ENCODE measurements around the gene CTSD.
"Not testable (repeated sequence)": the region's sequence is repeated elsewhere in the genome, so short reads cannot be mapped to it uniquely, and the experiment has no call there.

Gene CTSD

DNA sequence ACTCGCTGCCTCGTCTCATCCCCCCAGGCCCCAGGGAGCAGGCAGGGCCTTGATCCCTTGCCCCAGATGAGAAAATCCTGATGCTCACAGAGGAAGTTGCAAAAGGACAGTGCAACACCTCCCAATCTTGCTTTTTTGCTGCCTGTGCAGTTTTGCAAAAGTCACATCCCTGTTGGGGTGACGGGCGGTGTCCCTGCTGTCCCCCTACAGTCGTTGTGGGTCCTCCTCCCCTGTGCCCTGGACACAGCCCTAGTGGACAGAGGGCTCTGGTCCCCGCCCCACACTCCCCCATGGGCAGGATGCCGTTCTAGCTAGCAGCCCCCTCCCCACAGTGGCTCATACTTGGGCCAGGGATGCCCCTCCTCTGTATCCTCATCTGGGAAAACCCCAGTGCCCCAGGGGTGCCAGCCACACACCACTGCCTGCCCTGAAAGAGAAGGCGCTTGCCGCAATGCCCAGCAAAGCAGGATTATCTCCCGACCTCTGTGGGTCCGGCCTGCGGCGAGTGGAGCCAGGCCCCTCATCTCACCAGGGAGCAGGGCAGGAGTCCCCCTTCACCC lies 18.4 kb upstream of the CTSD start:
- no peak for FAIRE-seq

DNA sequence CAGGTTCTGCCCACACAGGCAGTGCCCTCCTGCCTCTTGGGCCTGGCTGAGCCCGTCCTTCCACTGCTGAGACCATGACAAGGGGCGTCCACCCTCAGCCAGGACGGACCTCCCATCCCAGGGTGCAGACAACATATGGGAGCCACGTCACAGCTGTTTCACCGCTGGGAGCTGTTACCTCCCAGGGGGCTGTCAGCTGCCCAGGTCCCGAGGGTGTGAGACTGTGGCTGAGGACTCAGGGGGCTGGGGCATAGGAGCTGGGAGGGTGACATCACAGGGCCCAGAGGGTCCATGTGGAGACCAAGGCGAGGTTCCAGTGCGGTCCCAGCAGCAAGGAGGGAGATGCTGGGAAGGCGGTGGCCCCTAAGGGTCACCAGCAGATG lies 17.9 kb upstream of the CTSD start:
- FAIRE-seq, result no peak

DNA sequence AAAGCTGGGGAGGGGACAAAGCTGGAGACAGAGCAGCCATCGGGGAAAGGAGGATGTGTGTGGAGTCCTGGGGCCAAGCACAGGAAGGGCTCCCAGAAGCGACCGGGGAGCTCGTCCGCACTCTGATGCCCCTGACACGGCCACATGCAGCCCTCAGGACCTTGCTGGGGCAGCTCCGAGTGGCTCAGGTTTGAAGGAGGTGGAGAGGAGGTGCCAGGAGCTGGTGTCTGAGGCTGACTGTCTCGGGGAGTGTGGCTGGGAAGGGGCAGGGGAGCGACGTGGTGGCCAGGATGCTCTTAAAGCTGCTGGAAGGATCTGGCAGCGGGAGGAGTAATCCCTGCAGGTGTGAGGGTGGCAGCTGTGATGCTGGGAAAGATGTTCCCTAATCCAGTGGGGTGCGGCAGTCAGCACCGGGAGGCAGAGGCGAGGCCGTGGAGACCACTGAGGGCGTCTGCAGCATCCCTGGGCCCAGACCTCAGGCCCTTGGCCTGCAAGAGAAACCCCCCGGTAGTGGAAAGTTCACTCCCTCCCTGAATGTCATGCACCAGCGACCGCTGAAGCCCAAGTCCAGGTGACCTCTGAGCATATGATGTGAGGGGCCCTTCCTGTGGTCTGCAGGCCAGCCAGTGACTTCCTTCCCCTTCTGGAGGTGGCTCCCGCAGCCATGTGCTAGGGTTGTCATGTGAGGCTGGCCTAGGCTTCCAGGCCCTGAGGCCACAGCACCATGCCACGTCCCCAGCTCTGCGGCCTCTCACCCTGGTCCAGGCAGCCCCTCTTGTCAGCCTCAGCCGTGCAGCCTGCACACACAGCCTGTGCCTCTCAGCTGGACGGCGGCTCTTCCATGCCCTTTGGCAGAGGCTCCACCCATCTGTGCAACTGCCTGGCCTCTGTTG lies 17.2 kb upstream of the CTSD start:
- no peak for FAIRE-seq

DNA sequence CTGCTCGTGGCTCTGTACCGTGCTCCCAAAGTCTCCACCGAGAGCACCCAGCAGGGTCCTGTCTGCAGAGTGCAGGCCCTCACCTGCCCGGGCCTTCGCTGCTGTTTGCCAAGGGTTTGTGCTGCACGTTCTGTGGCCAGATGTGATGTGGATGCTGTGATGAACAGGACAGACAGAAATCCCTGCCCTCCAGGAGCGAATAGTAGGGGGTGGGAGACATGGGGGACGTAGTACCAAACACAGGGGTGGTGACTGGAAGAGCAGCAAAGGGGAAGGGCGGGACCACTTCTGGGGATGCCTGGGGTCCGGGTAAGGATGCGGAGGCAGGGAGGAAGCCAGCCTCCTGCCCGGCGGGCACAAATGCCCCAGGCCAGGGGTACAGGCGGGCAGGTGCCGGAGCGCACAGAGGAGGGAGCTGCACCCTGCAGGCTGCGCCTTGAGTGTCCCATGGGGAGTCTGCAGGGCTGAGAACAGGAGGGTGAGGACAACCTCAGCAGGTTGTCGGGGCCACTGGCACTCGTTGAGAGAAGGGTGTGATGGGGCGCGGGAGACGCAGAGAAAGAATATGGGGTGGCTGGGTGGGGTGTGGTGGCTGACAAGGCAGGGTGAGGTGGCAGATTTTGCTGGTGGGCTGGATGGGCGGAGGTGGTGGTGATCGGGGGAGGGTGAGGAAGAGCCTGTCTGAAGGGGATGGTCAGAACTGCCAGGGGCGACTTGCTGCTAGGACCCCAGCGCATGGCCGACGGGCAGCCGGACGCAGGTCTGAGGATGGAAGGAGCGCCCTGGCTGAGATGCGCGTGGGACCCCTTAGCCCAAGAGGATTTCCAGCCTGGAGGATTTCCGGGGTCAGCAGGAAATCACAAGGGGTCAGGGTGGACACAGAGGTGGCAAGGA lies 16.3 kb upstream of the CTSD start:
- no peak for FAIRE-seq

DNA sequence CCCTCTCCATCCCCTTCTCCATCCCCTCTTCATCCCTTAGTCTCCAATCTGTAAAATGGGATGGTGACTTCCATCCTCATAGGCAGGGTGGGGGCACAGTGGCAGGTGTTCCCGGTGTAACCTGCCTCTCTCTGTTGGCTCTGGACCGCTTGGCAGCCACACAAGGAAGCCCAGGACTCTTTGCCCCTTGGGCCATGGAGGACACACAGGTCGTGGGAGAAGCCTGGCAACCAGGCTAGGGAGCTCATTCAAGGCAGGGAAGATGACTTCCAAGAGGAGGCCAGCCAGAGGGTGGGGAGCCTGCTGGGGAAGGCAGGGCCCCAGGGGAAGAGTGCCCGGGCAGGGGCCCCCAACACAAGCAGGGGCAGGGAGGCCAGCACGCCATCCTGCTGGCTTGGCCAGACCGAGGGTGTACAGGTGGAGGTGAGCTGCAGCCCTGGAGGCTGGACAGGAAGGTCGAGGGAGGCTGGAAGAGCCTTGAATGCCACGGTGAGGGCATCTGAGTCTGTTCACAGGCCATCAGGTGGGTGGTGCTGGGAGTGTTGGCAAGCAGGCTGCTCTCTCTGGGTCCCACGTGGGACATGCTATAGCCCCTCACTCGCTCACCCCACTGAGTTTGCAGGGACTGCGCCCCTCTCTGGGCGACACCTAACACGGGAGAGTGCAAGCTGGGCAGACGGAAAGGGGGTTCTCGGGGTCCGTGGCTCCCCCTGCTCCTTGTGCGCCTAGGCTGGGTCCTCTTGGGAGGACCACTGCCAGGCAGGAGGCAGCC lies 15.5 kb upstream of the CTSD start:
- no peak for FAIRE-seq

DNA sequence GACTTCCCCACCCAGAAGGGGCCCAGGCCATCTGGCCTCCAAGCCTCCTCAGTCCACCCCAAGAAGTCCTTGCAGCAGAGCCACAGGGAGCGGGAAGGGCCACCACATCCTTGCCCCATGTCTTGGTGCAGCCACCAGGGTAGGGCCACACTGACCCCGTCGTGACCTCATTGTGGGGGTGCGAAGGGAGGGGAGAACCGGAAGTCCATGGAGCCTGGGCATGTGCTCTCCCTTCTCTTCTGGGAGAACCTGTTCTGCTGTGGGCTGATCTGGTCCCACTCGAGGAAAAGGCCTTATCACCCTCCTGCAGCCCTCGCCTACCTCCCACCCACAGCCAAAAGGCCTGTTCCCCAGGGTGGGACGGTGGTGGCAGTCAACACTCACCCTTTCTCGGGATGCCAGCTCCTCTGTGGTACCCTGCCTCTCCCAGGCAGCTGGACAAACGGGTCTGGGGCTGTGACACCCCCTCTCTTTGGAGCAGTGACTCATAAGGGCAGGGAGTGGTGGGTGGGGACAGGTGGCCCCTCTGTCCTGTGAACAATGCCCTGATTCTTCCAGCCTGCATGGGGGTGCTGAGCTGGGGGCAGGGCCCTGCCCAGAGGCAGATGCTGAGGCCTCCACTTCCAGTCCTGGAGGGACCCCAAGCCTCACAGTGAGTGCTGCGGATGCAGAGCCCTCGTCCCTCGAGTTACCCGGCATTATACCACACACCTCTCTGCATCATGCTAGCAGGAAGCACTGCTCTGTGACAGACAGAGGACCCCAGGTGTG lies 14.6 kb upstream of the CTSD start:
- no peak for FAIRE-seq

DNA sequence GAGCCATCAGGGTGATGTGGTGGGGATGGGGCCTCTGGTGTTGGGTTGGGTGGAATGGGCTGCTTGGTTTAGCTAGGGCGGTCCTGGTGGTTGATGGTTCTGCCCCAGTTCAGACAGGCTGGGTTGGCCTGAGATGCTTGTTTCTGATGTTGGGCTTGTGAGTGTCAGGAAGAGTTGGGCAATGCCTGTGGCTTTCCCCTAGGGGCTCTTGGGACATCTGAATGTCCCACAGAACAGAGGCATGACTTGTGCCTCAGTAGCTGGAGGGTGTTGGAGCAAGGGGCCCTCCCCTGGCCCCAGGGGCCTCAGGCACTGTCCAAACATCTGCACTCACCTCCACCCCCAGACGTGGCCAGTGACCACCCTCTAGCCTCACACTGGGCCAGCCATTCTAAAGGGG lies 14.0 kb upstream of the CTSD start:
- no peak for FAIRE-seq

DNA sequence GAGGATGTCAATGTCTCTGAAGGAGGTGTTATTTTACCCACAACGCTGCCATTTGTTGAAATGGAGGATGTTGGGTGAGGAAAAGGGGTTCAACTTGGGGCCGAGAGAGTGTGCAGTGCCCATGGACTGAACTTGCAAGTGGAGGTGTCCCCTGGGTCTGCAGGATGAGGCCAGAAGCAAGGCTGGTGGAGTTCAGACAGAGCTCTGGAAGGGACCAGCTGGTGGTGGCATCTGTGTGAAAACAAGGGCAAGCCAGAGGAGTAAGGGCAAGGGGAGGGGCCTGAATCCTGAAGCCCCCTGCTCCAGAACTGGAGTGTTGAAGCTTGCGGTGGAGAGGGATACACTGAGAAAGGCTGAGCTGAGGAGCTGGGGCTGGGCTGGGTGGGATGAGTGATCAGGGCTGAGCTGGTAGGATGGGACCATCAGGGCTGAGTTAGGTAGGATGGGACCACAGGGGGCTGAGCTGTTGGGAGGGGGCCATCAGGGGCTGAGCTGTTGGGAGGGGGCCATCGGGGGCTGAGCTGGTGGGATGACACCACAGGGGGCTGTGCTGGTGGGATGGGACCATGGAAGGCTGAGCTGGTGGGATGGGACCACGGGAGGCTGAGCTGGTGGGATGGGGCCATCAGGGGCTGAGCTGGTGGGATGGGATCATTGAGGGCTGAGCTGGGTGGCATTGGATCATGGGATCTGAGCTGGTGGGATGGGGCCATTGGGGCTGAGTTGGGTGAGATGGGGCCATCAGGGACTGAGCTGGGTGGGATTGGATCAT lies 13.4 kb upstream of the CTSD start:
- no peak for FAIRE-seq

DNA sequence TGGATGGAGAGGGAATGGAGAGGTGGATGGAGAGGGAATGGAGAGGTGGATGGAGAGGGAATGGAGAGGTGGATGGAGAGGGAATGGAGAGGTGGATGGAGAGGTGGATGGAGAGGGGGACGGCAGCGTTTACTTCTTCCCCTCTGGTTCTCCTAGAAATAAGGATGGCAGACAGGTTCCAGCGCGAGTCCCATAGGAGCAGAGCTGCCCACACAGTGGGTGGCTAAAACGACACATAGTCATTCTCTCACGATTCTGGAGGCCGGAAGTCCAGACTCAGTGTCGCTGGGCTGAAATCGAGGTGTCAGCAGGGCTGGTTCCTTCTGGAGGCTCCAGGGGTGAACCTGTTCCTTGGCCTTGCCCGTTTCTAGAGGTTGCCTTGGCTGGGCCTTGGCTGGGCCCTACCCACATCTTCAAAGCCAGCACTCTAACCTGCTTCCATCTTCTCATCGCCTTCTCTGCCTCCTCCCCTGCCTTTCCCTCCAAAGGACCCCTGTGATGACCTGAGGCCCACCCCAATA lies 12.7 kb upstream of the CTSD start:
- no peak for FAIRE-seq

DNA sequence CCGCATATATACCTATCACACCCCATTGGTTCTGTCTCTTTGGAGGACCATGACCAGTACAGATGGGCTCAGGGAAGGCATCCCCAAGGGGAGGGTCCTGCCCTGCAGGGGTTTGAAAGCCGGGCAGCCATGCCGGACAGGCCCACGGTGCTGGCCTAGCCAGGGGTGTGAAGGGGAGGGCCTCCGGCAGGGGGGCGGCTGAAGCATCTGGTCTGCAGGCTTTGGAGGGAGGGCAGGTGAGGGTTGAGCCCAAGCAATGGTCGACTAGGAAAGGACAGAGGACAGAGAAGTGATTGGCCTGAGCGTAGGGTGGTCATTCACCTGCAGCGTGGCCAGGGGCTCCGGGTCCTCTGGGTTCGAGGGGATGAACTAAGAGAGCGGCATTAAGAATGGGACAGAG lies 11.2 kb upstream of the CTSD start:
- no peak for FAIRE-seq

DNA sequence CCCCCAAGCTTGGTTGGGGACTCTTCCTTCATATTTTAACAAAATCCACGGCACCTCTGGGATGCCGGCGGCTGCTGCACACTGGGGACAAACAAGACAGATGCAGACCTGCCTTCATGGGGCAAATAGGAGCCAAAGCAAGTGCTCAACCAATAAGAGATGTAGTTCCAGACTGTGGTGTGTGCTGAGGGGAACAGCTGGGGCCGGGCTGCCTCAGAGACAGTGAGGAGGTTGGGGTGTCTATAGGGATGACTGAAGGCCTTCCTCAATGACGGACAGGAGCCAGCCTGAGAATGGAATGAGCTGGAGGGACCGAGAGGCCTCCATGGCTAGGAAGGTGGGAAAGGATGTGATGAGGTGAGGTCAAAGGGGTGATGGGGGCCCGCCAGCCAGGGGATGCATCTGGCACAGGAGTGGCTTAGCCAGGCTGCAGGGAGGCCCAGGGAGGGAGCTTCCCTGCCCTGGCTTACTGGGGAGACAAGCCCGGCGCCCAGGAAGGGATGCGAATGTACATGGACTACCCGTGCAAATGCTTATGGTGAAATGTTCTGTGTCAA lies 10.3 kb upstream of the CTSD start:
- no peak for FAIRE-seq

DNA sequence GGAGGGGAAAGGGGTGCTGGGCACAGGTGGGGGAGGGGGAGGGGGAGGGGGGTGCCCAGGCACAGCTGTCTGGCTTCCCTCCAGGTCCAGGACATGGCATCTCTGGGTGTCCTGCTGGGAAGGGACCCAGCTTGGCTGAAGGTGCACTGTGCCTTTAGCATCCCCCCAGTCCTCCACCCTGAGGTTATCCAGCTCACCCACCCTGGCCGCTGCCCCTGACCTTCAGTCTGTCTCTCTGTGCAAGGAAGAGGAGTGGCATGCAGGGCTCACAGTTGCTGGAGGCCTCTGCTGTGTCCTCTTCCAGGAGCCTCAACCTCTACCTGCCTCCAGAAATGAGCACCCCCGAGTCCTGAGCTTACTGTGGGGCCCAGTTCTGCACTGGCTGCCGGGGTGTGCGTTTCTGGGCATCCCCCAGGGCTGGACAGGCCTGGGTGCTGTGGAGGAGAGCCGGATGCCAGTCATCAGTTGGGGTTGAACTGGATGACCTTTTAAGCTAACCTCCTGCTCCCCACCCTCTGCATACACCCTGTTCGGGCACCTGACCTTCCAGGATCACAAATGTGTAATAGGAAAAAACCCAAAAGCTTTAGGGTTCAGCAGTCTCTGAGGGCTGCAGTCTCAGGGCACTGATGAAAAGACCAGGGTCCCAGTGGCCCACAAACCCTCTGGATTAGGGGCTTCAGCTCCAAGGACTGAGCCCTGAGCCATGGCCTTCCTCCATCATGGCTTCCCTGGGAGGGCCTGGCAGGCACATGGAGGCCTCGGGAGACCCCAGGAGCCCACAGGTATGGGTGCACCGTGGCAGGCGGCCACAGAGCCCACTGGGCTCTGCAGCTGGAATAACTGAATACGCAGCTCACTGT lies 9.6 kb upstream of the CTSD start:
- no peak for FAIRE-seq

DNA sequence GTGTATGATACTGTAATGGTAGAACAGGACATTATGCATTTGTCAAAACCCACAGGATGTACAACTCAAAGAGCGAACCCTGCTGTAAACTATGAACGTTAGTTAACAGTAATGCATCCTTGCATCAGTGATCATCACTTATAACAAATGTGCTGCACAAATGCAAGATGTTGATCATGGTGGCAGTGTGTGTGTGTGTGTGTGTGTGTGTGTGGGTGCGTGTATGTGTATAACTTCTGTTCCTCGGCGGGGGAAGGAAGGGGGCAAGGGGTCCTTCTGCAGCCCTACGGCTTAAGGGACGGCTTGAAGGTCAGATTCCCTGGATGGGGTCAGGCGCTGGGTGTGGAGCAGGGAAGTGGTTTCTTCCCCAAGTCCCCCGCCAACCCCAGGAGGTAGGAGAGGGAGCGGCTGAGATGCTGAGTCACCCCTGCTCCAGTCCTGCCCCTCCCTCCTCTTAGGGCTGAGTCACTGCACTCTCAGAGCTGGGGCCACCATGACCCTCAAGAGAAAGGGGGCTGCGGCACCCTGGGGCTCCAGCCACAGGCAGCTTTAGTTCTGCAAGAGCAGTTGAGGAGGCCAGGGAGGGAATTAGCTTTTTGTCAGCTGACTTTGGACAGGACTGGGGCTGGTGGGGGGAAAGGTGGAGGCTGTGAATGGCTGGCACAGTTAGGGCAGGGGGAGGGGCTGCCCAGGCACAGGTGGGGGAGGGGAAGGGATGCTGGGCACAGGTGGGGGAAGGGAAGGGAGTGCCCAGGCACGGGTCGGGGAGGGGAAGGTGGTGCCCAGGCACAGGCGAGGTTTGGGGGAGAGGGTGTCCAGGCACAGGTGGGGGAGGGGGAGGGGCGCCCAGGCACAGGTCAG lies 8.8 kb upstream of the CTSD start:
- FAIRE-seq, result no peak

DNA sequence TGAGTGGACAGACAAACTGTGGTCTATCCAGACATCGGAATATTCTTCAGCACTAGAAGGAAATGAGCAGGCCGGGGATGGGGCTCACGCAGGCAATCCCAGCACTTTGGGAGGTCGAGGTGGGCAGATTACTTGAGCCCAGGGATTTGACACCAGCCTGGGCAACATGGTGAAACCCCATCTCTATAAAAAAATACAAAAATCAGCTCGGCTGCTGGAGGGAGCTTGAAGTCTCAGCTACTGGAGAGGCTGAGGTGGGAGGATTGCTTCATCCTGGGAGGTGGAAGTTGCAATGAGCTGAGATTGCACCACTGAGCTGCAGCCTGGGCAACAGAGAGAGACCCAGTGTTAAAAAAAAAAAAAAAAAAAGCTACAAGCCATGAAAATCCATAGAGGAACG lies 8.0 kb upstream of the CTSD start:
- no peak for FAIRE-seq

DNA sequence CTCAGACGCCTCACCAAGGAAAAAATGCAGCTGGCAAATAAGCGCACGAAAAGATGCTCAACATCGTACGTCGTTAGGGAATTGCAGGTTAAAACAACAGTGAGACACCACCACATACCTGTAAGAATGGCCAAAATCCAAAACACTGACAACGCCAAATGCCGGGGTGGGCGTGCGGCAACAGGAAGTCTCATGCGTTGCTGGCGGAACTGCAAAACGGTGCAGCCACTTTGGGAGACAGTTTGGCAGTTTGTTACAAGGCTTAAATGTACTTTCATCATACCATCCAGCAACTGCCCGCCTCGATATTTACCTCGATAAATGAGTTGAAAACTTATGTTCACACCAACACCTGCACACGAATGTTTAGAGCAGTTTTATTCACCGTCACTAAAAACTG lies 7.5 kb upstream of the CTSD start:
- no peak for FAIRE-seq

DNA sequence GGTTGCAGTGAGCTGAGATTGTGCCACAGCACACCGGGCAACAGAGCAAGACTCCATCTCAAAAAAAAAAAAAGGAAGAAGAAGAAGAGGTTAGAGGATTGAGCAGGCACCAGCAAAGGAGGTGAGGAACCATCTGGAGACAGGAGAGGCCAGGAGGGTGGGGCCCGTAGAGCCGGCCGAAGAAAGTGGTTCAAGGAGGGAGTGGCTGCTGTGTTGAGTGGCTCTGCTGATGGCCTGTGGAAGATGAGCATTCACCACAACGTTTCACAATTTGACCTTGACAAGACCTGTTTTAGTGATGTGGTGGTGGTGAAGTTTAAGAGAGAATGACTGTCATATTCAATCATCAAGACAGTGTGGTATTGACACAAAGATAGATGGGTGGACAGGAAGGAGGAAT lies 6.8 kb upstream of the CTSD start:
- no peak for FAIRE-seq

DNA sequence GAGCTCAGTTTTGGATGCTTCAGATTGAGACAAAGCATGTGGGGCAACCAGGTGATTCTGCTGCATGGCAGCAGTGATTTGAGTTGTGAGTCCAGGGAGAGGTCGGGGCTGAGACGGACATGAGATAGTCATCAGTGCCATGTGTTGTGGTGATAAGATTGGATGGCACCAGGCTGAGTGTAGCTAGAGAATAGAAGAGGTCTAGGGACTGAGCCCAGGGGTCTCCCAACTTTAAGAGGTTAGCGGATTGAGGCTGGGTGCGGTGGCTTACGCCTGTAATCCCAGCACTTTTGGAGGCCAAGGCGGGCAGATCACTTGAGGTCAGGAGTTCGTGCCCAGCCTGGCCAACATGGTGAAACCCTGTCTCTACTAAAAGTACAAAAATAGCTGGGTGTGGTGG lies 6.3 kb upstream of the CTSD start:
- no peak for FAIRE-seq

DNA sequence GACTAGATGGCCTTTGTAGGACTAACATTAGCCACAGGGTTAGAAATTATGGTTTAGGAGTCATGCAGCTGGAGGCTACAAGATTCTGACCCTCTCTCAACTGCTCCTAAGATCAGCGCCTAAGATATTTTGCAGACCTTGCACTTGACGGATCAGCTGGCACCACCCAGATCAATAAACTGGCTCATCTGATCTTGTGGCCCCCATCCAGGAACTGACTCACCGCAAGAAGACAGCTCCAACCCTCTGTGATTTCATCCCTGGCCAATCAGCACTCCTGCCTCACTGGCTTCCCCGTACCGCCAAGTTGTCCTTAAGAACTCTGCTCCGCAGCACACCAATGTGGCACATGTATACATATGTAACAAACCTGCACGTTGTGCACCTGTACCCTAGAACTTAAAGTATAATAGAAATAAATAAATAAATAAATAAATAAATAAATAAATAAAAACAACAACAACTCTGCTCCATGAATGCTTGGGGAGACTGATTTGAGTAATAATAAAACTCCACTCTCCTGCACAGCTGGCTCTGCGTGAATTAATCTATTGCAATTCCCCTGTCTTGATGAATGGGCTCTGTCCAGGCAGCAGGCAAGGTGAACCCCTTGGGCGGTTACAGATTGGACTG lies 5.7 kb upstream of the CTSD start:
- FAIRE-seq, result not testable (repeated sequence)

Data from G401.6 (cell line).